HG03575 (cell line): ENCODE measurements around the gene DYRK1A.

Experiments
- ATAC-seq: cut with Tn5 transposase; IDR thresholded peaks from one replicate; pipeline ENCODE4 v1.9.1; 2021; ENCODE audit not compliant: unreplicated experiment, insufficient number of reproducible peaks, low FRiP score; ENCODE audit errors: extremely low read depth

The DYRK1A gene

DNA sequence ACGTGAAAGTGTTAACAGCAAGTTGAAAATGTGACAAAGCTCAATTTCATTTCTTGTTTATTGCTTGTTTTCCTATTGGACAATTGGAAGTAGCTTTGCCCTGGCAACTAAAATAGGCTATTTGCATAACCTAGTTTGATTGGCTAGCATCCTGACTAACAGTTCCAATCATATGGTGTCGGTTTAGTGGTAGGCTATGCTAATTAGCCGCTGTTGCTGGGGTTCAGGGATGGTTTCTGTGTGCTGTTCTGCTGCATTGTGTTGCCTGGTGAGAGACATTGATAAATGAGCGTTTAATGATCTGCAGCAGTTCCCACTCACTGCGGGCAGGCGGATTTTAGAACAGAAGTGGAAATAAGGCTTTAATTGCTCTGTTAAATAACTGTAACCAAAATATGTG, 68.5 kb downstream of the DYRK1A start:
- ATAC-seq: no peak

- ATAC-seq: no peak
Observed at GRCh38 chr21:37435711-37436110, 69.1 kb downstream of the DYRK1A start.

DNA sequence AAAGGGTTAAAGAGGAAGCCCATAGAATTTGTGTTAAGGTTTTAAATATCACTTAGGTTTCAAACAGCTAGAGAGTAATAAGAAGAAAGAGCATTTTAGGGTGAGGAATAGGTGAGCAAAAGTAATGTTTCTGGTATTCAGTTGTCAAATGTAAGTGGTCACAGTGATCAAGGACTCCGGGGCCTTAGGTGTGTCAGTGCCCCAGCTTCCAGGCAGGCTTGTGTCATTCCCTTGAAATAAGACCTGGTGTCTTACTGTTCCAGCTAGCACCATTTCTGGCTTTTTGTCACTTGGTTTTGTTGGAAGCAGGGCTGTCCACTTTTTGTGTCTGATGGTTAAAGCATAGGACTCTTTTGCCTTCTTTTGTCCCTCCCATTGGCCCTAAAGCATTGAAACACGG, 69.6 kb downstream of the DYRK1A start:
- ATAC-seq: no peak

DNA sequence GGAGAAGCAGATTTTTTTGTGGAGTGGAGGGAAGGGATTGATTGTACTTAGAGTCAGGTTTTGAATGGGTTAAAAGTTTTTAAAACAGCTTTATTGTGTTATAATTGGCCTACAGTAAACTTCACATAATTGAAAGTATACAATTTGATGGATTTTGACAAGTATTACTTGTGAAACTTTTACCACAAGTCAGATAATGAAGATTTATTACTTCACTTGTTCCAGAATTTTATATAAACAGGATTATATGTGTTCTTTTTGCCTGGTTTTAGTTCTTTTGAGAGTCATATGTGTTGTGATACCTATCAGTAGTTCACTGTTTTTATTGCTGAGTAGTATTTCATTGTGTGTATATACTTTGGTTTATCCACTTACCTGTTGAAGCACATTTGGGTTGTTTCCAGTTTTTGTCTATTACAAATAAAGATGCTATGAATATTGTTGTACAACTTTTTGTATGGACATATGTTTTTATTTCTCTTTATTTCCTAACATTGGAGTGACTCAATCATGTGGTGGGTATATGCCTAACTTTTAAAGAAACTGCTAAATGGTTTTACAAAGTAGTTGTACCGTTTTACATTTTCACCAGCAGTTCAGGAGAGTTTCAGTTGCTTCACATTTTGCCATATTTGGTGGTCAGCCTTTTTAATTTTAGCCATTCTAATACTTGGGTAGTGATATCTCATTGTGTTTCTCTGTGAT, 71.0 kb downstream of the DYRK1A start:
- no peak for ATAC-seq

DNA sequence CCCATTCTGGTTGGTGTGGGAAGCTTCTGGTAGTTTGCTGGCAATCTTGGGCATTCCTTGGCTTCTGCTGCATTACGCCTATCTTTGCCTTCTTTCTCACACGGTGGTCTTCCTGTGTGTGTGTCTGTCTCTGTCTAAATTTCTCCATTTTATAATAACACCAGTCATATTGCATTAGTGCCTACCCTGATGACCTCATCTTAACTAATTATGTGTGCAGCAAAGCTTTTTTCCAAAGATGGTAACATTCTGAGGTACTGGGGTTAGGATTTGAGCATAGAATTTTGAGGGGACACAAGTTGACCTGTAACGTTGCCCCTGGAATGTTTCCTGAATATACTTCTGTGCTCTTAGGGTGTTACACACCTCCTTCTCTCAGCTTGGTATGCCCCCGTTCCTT, 77.1 kb downstream of the DYRK1A start:
- ATAC-seq: no peak

DNA sequence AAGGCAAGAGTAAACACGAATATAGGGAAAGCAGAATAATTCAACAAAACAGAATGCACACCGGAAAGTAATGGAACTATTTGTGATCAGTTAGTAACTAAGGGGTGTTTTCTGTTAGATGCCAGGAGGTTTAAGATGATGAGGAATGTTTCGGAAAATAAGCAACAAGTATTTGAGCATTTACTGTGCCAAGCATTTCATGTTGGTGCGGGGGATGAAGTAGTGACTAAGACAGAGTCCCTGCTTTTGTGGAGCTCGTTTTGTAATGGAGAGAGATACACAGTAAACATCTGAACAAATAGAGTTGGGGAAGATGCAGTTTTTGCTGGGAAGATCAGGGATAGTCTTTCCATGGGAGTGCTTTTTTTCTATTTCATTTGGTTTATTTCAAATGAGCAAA, 78.7 kb downstream of the DYRK1A start:
- ATAC-seq: no peak

DNA sequence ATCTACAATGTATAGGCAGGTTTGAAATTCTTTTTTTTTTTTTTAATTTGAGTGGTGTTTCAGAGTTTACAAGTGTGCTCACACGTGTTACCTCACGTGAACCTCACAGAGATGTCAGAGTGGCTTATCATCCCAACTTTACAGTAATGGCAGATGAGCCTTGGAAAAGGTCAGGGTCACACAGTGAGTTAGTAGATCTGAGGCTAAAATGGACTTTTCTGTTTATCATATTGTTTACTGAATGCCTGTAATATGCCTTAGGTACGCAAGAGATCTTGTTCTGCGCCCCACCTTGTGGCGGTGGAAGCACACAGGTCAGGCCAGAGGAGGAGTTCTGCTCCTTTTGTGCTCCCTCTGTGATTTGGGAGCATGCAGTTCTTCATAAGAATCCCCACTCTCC, 80.0 kb downstream of the DYRK1A start:
- ATAC-seq: no peak

DNA sequence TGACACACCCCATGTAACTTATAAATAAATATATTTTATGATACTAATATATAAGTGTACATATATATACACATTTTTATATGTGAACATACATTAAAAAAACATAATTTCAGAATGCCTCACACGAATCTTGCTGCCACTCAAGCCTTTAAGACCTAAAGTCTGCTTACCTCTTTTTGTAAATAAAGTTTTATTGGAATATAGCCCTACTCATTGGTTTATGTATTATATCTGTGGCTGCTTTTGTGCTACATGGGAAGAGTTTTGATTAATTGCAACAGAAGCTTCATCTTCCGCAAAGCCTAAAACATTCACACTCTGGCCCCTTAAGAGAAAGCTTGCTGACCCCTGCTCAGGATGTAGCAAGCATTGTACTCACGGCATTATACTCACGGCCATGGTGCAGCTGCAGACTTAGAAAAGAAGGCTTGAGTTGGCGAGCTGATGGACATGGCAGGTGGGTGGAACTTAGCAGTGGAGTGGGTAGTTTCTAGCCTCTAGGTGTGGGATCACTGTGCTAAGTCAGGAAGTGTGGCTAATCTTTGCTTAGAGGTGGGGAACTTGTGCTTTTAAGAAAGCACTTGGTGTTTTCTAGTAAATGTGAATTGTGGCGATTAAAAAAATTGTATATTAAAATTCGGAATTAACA, 80.8 kb downstream of the DYRK1A start:
- ATAC-seq: no peak

DNA sequence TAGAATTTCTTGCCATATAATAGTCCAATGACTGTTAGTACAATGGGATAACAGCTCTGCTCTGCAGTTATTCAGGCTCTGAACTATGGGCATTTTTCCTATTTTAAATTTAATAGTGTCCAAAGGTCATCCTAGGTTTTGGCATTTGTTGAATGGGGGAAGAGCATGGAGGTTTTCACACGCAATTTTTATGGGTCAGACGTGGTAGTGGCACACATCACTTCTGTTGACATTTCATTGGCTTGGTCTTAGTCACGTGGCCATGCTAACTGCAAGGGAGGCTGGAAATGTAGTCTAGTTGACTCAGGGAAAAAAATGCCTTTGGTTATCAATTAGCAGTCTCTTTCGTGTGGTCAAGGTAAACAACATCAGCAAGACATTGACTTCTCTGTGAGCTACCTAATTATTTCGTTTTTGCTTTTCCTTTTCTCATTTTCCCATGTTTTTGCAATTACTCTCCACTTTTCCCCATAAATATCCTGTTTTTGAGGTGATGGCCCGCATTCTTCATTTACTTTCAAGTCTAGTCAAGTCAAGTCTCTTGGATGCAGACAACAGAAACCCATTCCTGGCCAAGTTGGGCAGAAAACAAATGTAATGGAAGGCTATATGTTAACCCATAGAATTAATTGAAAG, 82.8 kb downstream of the DYRK1A start:
- ATAC-seq: no peak

- no peak for ATAC-seq
Observed at GRCh38 chr21:37450445-37450941, 83.9 kb downstream of the DYRK1A start.

- ATAC-seq: no peak
Observed at GRCh38 chr21:37451446-37451845, 84.9 kb downstream of the DYRK1A start.

GRCh38 chr21:37452227-37452626, 85.7 kb downstream of the DYRK1A start:
- no peak for ATAC-seq

DNA sequence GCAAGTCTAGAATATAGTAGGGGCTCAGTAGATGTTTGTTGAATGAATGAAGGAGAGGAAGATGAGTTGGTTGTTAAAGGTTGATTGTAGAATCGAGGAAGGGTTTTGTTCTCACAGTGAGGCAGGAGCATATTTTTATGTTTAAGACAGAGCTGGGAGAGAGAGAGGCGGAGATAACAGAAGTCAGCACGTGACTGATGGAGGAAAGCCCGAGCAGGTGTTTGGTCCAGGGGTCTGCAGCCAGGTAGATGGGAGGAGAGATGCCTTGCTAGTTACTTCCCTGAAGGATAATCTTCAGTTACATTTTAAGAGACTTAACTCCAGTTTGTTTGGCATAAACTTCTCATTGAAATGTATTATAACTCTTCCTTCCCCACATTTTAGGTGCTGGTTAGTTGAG, 86.8 kb downstream of the DYRK1A start:
- no peak for ATAC-seq

DNA sequence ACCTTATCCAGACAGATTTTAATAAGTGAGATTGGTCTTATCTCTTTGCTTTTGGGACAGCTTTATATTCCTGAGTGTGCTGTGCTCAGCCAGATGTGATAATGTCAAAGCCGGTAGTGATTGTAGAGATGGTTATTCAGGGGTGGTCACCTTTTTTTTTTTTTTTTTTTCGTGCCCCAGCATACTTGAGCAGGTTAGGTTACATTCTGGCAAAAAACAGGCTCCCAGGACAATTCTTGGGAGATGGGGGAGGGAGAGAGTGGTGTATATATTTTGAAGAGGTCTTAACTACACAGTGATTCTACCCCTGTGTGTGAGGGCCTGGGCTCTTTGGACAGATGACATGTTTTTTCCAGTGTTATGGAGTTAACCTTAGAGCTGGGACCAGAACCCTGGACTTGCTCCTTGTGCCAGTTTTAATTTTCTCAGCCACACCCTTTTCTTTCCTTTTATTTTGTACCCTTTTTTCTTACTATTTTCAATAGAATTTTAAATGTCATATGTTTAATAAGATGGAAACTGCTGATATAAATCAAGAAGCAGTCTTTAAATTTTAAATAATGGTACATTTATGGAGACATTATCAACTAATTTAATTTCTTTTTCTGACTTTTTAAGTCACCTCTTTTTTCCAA, 88.4 kb downstream of the DYRK1A start:
- no peak for ATAC-seq

DNA sequence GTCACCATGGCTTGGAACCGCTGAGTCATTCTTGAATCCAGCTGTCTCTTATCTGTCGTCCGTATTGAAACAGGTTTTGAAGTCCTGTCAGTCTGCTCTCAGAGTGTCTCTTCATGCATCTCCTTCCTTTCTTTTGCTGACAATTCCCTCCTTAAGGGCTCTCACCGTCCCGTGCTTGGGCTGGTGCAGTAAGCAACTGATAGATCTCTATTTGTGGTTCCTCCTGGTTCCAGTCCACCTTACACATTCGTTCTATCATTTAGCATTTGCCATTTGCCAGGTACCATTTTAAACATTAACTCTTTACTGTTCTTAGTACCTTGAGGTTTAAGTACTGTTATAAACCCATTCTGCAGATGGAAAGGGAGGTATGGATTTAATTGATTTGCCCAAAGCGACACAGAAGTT, 88.9 kb downstream of the DYRK1A start:
- ATAC-seq: no peak

DNA sequence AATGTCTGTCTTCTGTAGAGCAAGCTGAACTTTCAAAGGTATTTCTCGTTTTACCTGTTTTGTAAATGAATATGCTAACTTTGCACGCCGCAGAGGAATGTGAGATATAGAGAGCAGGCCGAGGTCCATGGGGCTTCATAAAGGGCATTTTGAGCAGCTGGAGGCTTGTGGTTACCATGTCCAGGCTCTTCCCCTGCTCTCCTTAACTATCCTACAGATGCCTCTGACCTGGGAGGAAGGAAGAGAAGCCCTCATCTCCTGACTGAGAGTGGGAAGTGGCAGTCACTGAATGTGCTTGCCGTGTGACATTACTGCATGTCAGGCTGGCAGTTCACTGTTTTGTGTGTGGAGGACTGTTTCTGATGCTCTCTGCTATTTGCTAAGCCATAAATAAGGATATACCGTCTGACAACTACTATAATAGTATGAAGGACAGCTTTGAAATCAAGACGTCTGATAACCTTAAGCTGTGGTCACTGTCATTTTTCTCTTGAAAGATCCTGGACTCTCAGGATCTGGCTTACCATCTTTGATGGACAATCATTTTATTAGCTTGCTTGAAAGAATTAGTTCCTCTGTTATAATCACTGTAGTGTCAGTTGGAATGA, 92.2 kb downstream of the DYRK1A start:
- ATAC-seq: no peak

GRCh38 chr21:37459575-37459974, 93.0 kb downstream of the DYRK1A start:
- no peak for ATAC-seq

DNA sequence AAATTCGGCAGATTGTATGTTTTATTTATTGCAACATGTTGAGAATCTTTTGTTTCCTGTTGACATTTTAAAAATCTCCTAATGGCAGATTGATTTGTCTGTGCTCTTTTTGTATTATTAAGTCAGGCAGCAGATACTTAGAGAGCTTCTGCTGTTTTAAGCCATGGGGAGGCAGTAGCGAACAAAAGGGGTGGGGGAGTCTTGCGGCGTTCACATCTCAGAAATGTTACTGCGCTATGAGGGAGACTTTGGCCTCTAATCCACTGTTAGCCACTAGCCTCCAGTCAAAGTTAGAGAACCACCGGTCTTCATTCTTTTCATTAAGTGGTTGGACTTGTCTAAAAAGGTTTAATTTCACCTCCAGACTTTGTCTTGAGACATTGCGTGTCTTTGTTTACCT, 93.6 kb downstream of the DYRK1A start:
- ATAC-seq: no peak

- ATAC-seq: peak; percentile 43
Observed at GRCh38 chr21:37461479-37461878, 94.9 kb downstream of the DYRK1A start.
